Neural cell (in vitro differentiated cells): ENCODE data around the gene PRCP. TPM values are rescaled to one million over a fixed set of nuclear protein-coding genes. Genes with fewer than 3 reads are reported as not detected.

Experiments used
- H2AFZ ChIP-seq: fragments of 200-600, 300-800 bp; sonication (generic), shearing (Covaris generic); 2 replicates; pipeline ENCODE4 v1.6.0; 2014; ENCODE audit warnings: low read depth, mild to moderate bottlenecking, antibody characterized with exemption, low read length, moderate library complexity
- H3F3A ChIP-seq: fragments of 200-600 bp; shearing (Covaris generic); 2 replicates; pipeline ENCODE4 v1.6.1; 2016; ENCODE audit warnings: mild to moderate bottlenecking, moderate library complexity, mixed read lengths, antibody characterized with exemption, low read length; ENCODE audit not compliant: insufficient read depth, poor library complexity, severe bottlenecking
- H3K27ac ChIP-seq: fragments of 200-600, 300-800 bp; sonication (generic), shearing (Covaris generic); 2 replicates; pipeline ENCODE4 v1.5.1; 2014; ENCODE audit warnings: mild to moderate bottlenecking, low read length, moderate library complexity
- H3K27me3 ChIP-seq: fragments of 300-800, 200-600 bp; sonication (generic), shearing (Covaris generic); 2 replicates; pipeline ENCODE4 v1.6.0; 2014; ENCODE audit warnings: mild to moderate bottlenecking, low read depth, low read length, moderate library complexity; ENCODE audit not compliant: insufficient read depth
- H3K36me3 ChIP-seq: fragments of 300-800, 200-600 bp; sonication (generic), shearing (Covaris generic); 2 replicates; pipeline ENCODE4 v1.5.1; 2014; ENCODE audit warnings: mild to moderate bottlenecking, antibody characterized with exemption, low read length, moderate library complexity; ENCODE audit not compliant: insufficient read depth
- H3K4me2 ChIP-seq: fragments of 300-800, 200-600 bp; sonication (generic), shearing (Covaris generic); 2 replicates; pipeline ENCODE4 v1.6.0; 2014; ENCODE audit warnings: mild to moderate bottlenecking, low read length
- H3K4me3 ChIP-seq: fragments of 300-800, 200-600 bp; sonication (generic), shearing (Covaris generic); 2 replicates; pipeline ENCODE4 v1.5.1; 2014; ENCODE audit warnings: mild to moderate bottlenecking, low read length, moderate library complexity
- H3K79me2 ChIP-seq: fragments of 200-600 bp; shearing (Covaris generic); replicated peaks from 2 replicates; pipeline ENCODE4 v1.6.0; 2014; ENCODE audit warnings: mild to moderate bottlenecking, low read length, moderate library complexity; ENCODE audit not compliant: insufficient read depth
- H3K9ac ChIP-seq: fragments of 300-800, 200-600 bp; sonication (generic), shearing (Covaris generic); 2 replicates; pipeline ENCODE4 v1.6.1; 2016; ENCODE audit warnings: mild to moderate bottlenecking, low read length, mixed read lengths
- H3K9me2 ChIP-seq: fragments of 200-600 bp; shearing (Covaris generic); 2 replicates; pipeline ENCODE4 v1.6.1; 2016; ENCODE audit warnings: mild to moderate bottlenecking, low read length, mixed read lengths; ENCODE audit not compliant: insufficient read depth
- H3K9me3 ChIP-seq: fragments of 200-600, 300-800 bp; sonication (generic), shearing (Covaris generic); 2 replicates; pipeline ENCODE4 v1.6.1; 2016; ENCODE audit warnings: mild to moderate bottlenecking, mixed run types, low read length, moderate library complexity, mixed read lengths
- H4K20me1 ChIP-seq: fragments of 200-600 bp; shearing (Covaris generic); 2 replicates; pipeline ENCODE4 v1.6.1; 2016; ENCODE audit warnings: mild to moderate bottlenecking, mixed run types; ENCODE audit not compliant: insufficient read depth
- CTCF ChIP-seq: fragments of 450-650 bp; IDR thresholded peaks from 2 replicates; pipeline ENCODE4 v1.5.1; 2014; ENCODE audit warnings: antibody characterized with exemption, mild to moderate bottlenecking, moderate library complexity; ENCODE audit not compliant: poor library complexity, severe bottlenecking
- EP300 ChIP-seq: fragments of 450-650 bp; conservative IDR thresholded peaks from 2 replicates; pipeline ENCODE4 v1.6.1; 2014; ENCODE audit warnings: antibody characterized with exemption, mild to moderate bottlenecking, moderate library complexity; ENCODE audit not compliant: poor library complexity, severe bottlenecking
- EZH2 ChIP-seq: fragments of 200-600, 300-800 bp; shearing (Covaris generic), sonication (generic); IDR thresholded peaks from 2 replicates; pipeline ENCODE4 v1.6.1; 2014; ENCODE audit warnings: antibody characterized with exemption, low read length, borderline replicate concordance, mild to moderate bottlenecking; ENCODE audit not compliant: insufficient read depth, poor library complexity, severe bottlenecking
- MXI1 ChIP-seq: fragments of 450-650 bp; conservative IDR thresholded peaks from 2 replicates; pipeline ENCODE4 v1.6.1; 2014; ENCODE audit warnings: antibody characterized with exemption, mild to moderate bottlenecking; ENCODE audit not compliant: poor library complexity, severe bottlenecking
- POLR2AphosphoS5 ChIP-seq: IDR thresholded peaks from 2 replicates; pipeline ENCODE4 v1.6.1; 2012
- RAD21 ChIP-seq: fragments of 450-650 bp; conservative IDR thresholded peaks from 2 replicates; pipeline ENCODE4 v1.6.1; 2014; ENCODE audit warnings: antibody characterized with exemption, mild to moderate bottlenecking, moderate library complexity
- REST ChIP-seq: IDR thresholded peaks from 2 replicates; pipeline ENCODE4 v1.6.1; 2012; ENCODE audit warnings: borderline replicate concordance
- SMC3 ChIP-seq: fragments of 450-650 bp; conservative IDR thresholded peaks from 2 replicates; pipeline ENCODE4 v1.6.1; 2014; ENCODE audit warnings: antibody characterized with exemption, mild to moderate bottlenecking, moderate library complexity; ENCODE audit not compliant: poor library complexity
- TAF1 ChIP-seq: IDR thresholded peaks from 2 replicates; pipeline ENCODE4 v1.6.1; 2012; ENCODE audit warnings: low read depth
- polyA plus RNA-seq: library from polyadenylated mRNA; depleted of rRNA; stranded (reverse); fragments of >200 nt; gene quantifications from 2 replicates; pipeline ENCODE4 v1.2.3, GENCODE V29; 2014

PRCP gene
- polyA plus RNA-seq, 1 donor from 2014 or later = 6.1 TPM

- no peaks in the 10 kb centered on the region for H3F3A ChIP-seq
- no peak overlapping the region for H3K9ac ChIP-seq
- no peaks in the 10 kb centered on the region for H3K9me2 ChIP-seq
- H3K36me3 ChIP-seq = no peaks in the 10 kb centered on the region
- no peaks in the 10 kb centered on the region for H4K20me1 ChIP-seq
- H3K4me2 ChIP-seq = no peak overlapping the region
- H3K9me3 ChIP-seq = no peaks in the 10 kb centered on the region
- H3K27ac ChIP-seq = no peak overlapping the region
- H3K27me3 ChIP-seq = no peaks in the 10 kb centered on the region
- no peak overlapping the region for H3K4me3 ChIP-seq
- TF ChIP-seq EP300 (no peak), SMC3 (no peak), REST (no peak), TAF1 (no peak), RAD21 (no peak), POLR2AphosphoS5 (no peak), EZH2 (no peak), CTCF (no peak), MXI1 (no peak)
- H3K79me2 ChIP-seq = no peaks in the 10 kb centered on the region
- no peak overlapping the region for H2AFZ ChIP-seq
These were observed 37.0 kb downstream of the PRCP start for GRCh38 chr11:82863209-82863608.

GRCh38 chr11:82862379-82862778 lies 37.9 kb downstream of the PRCP start:
- H3K27ac ChIP-seq = no peak overlapping the region
- H3K27me3 ChIP-seq = no peaks in the 10 kb centered on the region
- no peaks in the 10 kb centered on the region for H3K9me2 ChIP-seq
- H2AFZ ChIP-seq = no peak overlapping the region
- no peaks in the 10 kb centered on the region for H3K36me3 ChIP-seq
- H3K9ac ChIP-seq = no peak overlapping the region
- no peak overlapping the region for H3K4me3 ChIP-seq
- no peaks in the 10 kb centered on the region for H3F3A ChIP-seq
- no peak for TF ChIP-seq EZH2
- TF ChIP-seq MXI1 = no peak
- TF ChIP-seq CTCF = no peak
- no peaks in the 10 kb centered on the region for H3K9me3 ChIP-seq
- no peak overlapping the region for H3K4me2 ChIP-seq
- no peaks in the 10 kb centered on the region for H4K20me1 ChIP-seq
- no peaks in the 10 kb centered on the region for H3K79me2 ChIP-seq
